Measurements from ENCODE around the gene GALNT5.

DNA sequence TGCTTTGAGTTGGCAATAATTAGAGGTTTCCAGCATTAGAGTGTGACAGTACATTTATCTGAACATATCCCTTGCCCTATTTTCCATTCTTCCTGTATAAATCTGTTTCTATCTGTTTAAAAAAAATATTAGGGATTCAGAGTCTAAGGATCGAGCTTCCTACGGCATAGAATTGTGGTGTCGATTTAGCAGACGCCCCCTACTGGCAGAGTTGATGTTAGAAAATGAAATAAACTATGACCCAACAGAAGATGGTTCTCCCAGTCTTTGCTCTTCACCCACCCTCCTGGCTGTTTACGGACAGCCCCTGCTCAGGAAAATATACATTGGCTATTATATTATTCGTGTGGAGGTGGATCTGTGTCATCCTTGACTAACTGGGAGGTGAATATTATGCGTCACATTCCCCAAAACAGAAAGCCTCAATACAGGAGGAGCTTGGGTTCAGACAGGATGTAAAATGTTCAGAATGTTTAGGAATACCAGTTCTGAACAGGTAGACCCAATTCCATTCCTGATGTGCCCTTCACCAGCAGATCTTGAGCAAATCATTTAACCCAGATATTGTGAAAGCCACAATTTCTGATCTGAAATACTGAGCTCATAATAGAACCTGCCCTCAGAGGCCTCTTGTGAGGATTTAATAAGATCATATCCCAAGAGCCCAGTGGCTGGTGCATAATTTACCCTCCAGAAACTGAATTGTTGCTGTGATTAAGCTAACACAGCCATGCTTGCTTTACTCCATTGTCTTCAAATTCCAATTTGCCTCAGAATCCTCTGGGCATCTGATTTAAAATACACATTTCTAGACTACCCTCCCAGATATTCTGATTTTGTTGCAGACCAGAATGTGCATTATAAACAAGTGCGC lies 78.9 kb downstream of the GALNT5 start:
- TF ChIP-seq, protein P1, sequence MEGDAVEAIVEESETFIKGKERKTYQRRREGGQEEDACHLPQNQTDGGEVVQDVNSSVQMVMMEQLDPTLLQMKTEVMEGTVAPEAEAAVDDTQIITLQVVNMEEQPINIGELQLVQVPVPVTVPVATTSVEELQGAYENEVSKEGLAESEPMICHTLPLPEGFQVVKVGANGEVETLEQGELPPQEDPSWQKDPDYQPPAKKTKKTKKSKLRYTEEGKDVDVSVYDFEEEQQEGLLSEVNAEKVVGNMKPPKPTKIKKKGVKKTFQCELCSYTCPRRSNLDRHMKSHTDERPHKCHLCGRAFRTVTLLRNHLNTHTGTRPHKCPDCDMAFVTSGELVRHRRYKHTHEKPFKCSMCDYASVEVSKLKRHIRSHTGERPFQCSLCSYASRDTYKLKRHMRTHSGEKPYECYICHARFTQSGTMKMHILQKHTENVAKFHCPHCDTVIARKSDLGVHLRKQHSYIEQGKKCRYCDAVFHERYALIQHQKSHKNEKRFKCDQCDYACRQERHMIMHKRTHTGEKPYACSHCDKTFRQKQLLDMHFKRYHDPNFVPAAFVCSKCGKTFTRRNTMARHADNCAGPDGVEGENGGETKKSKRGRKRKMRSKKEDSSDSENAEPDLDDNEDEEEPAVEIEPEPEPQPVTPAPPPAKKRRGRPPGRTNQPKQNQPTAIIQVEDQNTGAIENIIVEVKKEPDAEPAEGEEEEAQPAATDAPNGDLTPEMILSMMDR (conservative IDR thresholded peaks at IDR 0.05; ENCODE audit: low read depth, low read length): peak; percentile 85
- no peak for TF ChIP-seq EZH2 (IDR thresholded peaks at IDR 0.05; ENCODE audit: borderline replicate concordance, low read depth, low read length, poor library complexity, severe bottlenecking)

Data from A673 (cell line).